Keratinocyte (primary cell): ENCODE data around the gene ZNF530. TPM values are rescaled to one million over a fixed set of nuclear protein-coding genes. Genes with fewer than 3 reads are reported as not detected.

ENCODE experiments used
- DNase-seq: peaks from one replicate; pipeline ENCODE4 v3.0.0-alpha.2; 2011; ENCODE audit warnings: low read depth, missing footprints, low spot score
- FAIRE-seq: peaks from 2 replicates; lab custom pipeline; 2011; peaks lifted over from hg19 to GRCh38; lab: Jason Lieb, UNC
- H2AFZ ChIP-seq: 2 replicates; pipeline ENCODE4 v1.6.0; 2012; ENCODE audit warnings: low read length, control low read depth, inconsistent platforms; ENCODE audit not compliant: control insufficient read depth
- H3K27ac ChIP-seq: 2 replicates; pipeline ENCODE4 v1.5.1; 2011; ENCODE audit warnings: low read length; ENCODE audit not compliant: control insufficient read depth, insufficient read depth
- H3K27me3 ChIP-seq: 3 replicates; pipeline ENCODE4 v1.6.0; 2011; ENCODE audit warnings: low read length; ENCODE audit not compliant: control insufficient read depth, insufficient read depth; ENCODE audit errors: extremely low read depth
- H3K36me3 ChIP-seq, 2 experiments: 2 replicates in 1 of 2; 3 replicates in 1 of 2; pipeline ENCODE4 v1.5.1; 2011; ENCODE audit warnings: low read length in 2 of 2, mild to moderate bottlenecking in 1 of 2; ENCODE audit not compliant: control insufficient read depth in 2 of 2, insufficient read depth in 2 of 2; ENCODE audit errors: extremely low read depth in 1 of 2
- H3K4me1 ChIP-seq: 3 replicates; pipeline ENCODE4 v1.5.1; 2011; ENCODE audit warnings: low read length; ENCODE audit not compliant: control insufficient read depth, insufficient read depth; ENCODE audit errors: extremely low read depth
- H3K4me2 ChIP-seq: 3 replicates; pipeline ENCODE4 v1.6.0; 2011; ENCODE audit warnings: low read depth, low read length; ENCODE audit not compliant: control insufficient read depth, insufficient read depth; ENCODE audit errors: extremely low read depth
- H3K4me3 ChIP-seq, 3 experiments: fragments of 200-600 bp in 1 of 3; sonication (generic) in 1 of 3; 2 replicates in 2 of 3; 3 replicates in 1 of 3; pipeline ENCODE4 v1.5.1; 2011 to 2016; ENCODE audit warnings: low read length in 3 of 3, mild to moderate bottlenecking in 3 of 3, control low read depth in 2 of 3, inconsistent platforms in 1 of 3, low read depth in 1 of 3, mixed read lengths in 1 of 3, mixed run types in 1 of 3, moderate library complexity in 1 of 3; ENCODE audit not compliant: control insufficient read depth in 2 of 3, insufficient read depth in 2 of 3; ENCODE audit errors: extremely low read depth in 1 of 3
- H3K79me2 ChIP-seq: 2 replicates; pipeline ENCODE4 v1.6.0; 2012; ENCODE audit warnings: low read length; ENCODE audit not compliant: control insufficient read depth, insufficient read depth
- H3K9ac ChIP-seq: 3 replicates; pipeline ENCODE4 v1.6.0; 2011; ENCODE audit warnings: low read length; ENCODE audit not compliant: control insufficient read depth, insufficient read depth; ENCODE audit errors: extremely low read depth
- H3K9me1 ChIP-seq: 3 replicates; pipeline ENCODE4 v1.6.0; 2011; ENCODE audit warnings: low read length; ENCODE audit not compliant: control insufficient read depth, insufficient read depth; ENCODE audit errors: extremely low read depth
- H3K9me3 ChIP-seq: 2 replicates; pipeline ENCODE4 v1.5.1; 2012; ENCODE audit warnings: low read depth, low read length; ENCODE audit not compliant: control insufficient read depth
- H4K20me1 ChIP-seq: 3 replicates; pipeline ENCODE4 v1.6.0; 2011; ENCODE audit warnings: low read length; ENCODE audit not compliant: control insufficient read depth, insufficient read depth; ENCODE audit errors: extremely low read depth
- CTCF ChIP-seq, 3 experiments: IDR thresholded peaks in 1 of 3; conservative IDR thresholded peaks in 1 of 3; optimal IDR thresholded peaks in 1 of 3; 2 replicates in 2 of 3; 3 replicates in 1 of 3; pipeline versions ENCODE3 to v1.5.1; 2011; ENCODE audit warnings: low read length in 3 of 3, mild to moderate bottlenecking in 3 of 3, moderate library complexity in 2 of 3, control low read depth in 1 of 3, inconsistent platforms in 1 of 3; ENCODE audit not compliant: insufficient read depth in 2 of 3; ENCODE audit errors: extremely low read depth in 1 of 3
- EZH2 ChIP-seq: IDR thresholded peaks from one replicate; pipeline ENCODE4 v1.6.1; 2012; ENCODE audit warnings: inconsistent platforms, mild to moderate bottlenecking, low read length, moderate library complexity
- dilution Hi-C: fragments of 300-500 bp; cut with MboI; formaldehyde crosslinking; loops from one replicate; pipeline ENCODE4 v1.7.0; 2020; ENCODE audit warnings: low sequenced_read_pairs; ENCODE audit not compliant: extremely low pct_ligation_motif_present
- polyA plus RNA-seq, 5 experiments: library from polyadenylated mRNA; depleted of rRNA in 3 of 5; stranded (reverse) in 3 of 5; stranded (forward) in 1 of 5; unstranded in 1 of 5; fragments of >200 nt; gene quantifications; 1 replicate in 1 of 5; 2 replicates in 3 of 5; 3 replicates in 1 of 5; pipeline versions ENCODE4 v1.2.1 to v1.2.3, GENCODE V29; 2011 to 2012; ENCODE audit warnings: missing spikeins in 2 of 5, low read depth in 1 of 5, low replicate concordance in 1 of 5

ZNF530 gene
- polyA plus RNA-seq, 1 donor (not counting 4 experiments of a cell fraction or from before 2014, with no cell fraction given), result 4.2 TPM

- H3K79me2 ChIP-seq, result peaks cover 23% of the 10 kb centered on the region
- no peaks in the 10 kb centered on the region for H3K27me3 ChIP-seq
- DNase-seq (no peak), FAIRE-seq (no peak)
- peak overlapping the region; percentile 94 for H3K4me2 ChIP-seq
- peak overlapping the region; percentile 67 to 89 (median 69) for H3K4me3 ChIP-seq
- no peaks in the 10 kb centered on the region for H3K9me1 ChIP-seq
- H3K27ac ChIP-seq, result peak overlapping the region; percentile 53
- H3K9me3 ChIP-seq, result no peaks in the 10 kb centered on the region
- H3K9ac ChIP-seq, result peak overlapping the region; percentile 82
- dilution Hi-C loops, result no loop called here
- H2AFZ ChIP-seq, result peak overlapping the region; percentile 96
- peaks cover 16% of the 10 kb centered on the region for H3K4me1 ChIP-seq
- H4K20me1 ChIP-seq, result no peaks in the 10 kb centered on the region
- TF ChIP-seq EZH2, result no peak
- peaks cover 10 to 19% of the 10 kb centered on the region in 2 experiments for H3K36me3 ChIP-seq
Observed at GRCh38 chr19:57559008-57559403, 40.7 kb upstream of the ZNF530 start.

- H2AFZ ChIP-seq, result peak within 1 kb of the TSS; percentile 96
- H3K27me3 ChIP-seq, result no peaks in the 10 kb centered on the region
- H4K20me1 ChIP-seq, result no peaks in the 10 kb centered on the region
- peaks cover 6 to 15% of the 10 kb centered on the region in 2 experiments for H3K36me3 ChIP-seq
- FAIRE-seq (peak; percentile 65), DNase-seq (peak; percentile 40)
- no peaks in the 10 kb centered on the region for H3K9me1 ChIP-seq
- peaks cover under 1% of the 10 kb centered on the region for H3K9me3 ChIP-seq
- H3K9ac ChIP-seq, result peak within 1 kb of the TSS; percentile 82
- H3K4me1 ChIP-seq, result peaks cover 16% of the 10 kb centered on the region
- TF ChIP-seq EZH2 (no peak), CTCF (optimal IDR thresholded peaks at IDR 0.05 in 1 of 3, IDR thresholded peaks at IDR 0.05 in 1 of 3, conservative IDR thresholded peaks at IDR 0.05 in 1 of 3; ENCODE audit: extremely low read depth in 1 of 3, insufficient read depth in 2 of 3, low read length in 3 of 3) (no peak)
- H3K27ac ChIP-seq, result peak within 1 kb of the TSS; percentile 53
- H3K4me3 ChIP-seq, result peak within 1 kb of the TSS; percentile 67 to 89 (median 69)
- dilution Hi-C loops, result no loop called here
- peak within 1 kb of the TSS; percentile 94 for H3K4me2 ChIP-seq
- H3K79me2 ChIP-seq, result peaks cover 23% of the 10 kb centered on the region
Observed at GRCh38 chr19:57559404-57560025, 40.2 kb upstream of the ZNF530 start, which contains the start of gene ZNF550. Gene ZNF550, minus strand, starts transcription at chr19:57559863. Its CDS starts 181 bp downstream, at chr19:57559682.
